Measurements from ENCODE around the gene USH2A. TPM values are rescaled to one million over a fixed set of nuclear protein-coding genes. Genes with fewer than 3 reads are reported as not detected.

USH2A gene
- total RNA-seq, 1 experiment from 2014 or later: not detected

DNA sequence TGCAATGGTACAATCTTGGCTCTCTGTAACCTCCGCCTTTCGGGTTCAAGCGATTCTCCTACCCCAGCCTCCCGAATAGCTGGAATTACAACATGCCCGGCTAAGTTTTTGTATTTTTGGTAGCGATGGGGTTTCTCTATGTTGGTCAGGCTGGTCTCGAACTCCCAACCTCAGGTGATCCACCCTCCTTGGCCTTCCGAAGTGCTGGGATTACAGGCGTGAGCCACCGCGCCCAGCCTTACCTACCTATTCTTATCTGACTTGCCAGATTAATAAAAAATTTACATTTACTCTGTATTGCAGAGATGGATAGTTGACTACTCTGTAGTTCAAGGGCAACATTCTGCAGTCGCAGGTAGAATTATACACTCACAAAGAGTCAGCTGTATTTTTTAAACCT, 496.6 kb downstream of the USH2A start:
- no peaks in the 10 kb centered on the region for H3K4me1 ChIP-seq (ENCODE audit: control insufficient read depth in 1 of 2, insufficient read depth in 2 of 2, low read length in 2 of 2)
- H4K20me1 ChIP-seq (ENCODE audit: insufficient read depth): no peaks in the 10 kb centered on the region
- no peak overlapping the region for H3K27ac ChIP-seq (ENCODE audit: low read depth, low read length)
- H2AFZ ChIP-seq (ENCODE audit: low read depth, low read length, poor library complexity, severe bottlenecking): no peak overlapping the region
- no peaks in the 10 kb centered on the region for H3K27me3 ChIP-seq (ENCODE audit: insufficient read depth, low read length)
- no peak overlapping the region for H3K4me2 ChIP-seq (ENCODE audit: low read length)
- ATAC-seq: no peak
- no peaks in the 10 kb centered on the region for H3K36me3 ChIP-seq (ENCODE audit: control insufficient read depth in 1 of 2, insufficient read depth in 2 of 2, low read length in 2 of 2)
- POLR2A ChIA-PET: no interaction called here
- no peak overlapping the region for H3K9ac ChIP-seq (ENCODE audit: low read length)
- TF ChIP-seq, protein P1, sequence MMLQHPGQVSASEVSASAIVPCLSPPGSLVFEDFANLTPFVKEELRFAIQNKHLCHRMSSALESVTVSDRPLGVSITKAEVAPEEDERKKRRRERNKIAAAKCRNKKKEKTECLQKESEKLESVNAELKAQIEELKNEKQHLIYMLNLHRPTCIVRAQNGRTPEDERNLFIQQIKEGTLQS (IDR thresholded peaks at IDR 0.05): no peak
- no peak for TF ChIP-seq ZNF274 (IDR thresholded peaks at IDR 0.05; ENCODE audit: low read depth, low read length)
- TF ChIP-seq YY1 (IDR thresholded peaks at IDR 0.05; ENCODE audit: extremely low read depth, insufficient replicate concordance, low read depth, low read length): no peak
- TF ChIP-seq SRF (IDR thresholded peaks at IDR 0.05; ENCODE audit: low read depth): no peak
- intact Hi-C loops (cut with micrococcal nuclease): no loop called here
- RAD21 ChIA-PET (ENCODE audit: low non-redundant PET in 1 of 2, low total read pairs in 2 of 2, uncharacterized antibody in 2 of 2, unreplicated experiment in 2 of 2): no interaction called here
- no peaks in the 10 kb centered on the region for H3K9me3 ChIP-seq (ENCODE audit: control insufficient read depth in 1 of 2, insufficient read depth in 1 of 2, low read depth in 1 of 2, low read length in 2 of 2)
- H3K9me2 ChIP-seq (ENCODE audit: insufficient read depth): no peaks in the 10 kb centered on the region
- CTCF ChIA-PET: no interaction called here
- H3K79me2 ChIP-seq (ENCODE audit: insufficient read depth, low read length): no peaks in the 10 kb centered on the region
- BruUV-seq (replicated peaks): no TSS peak
- no peak overlapping the region for H3K4me3 ChIP-seq (replicated peaks in 1 of 2; ENCODE audit: low read depth in 1 of 2, low read length in 2 of 2)
- DNase-seq (ENCODE audit: low read depth, low spot score): no peak

- intact Hi-C loops (cut with micrococcal nuclease): no loop called here
- no peak overlapping the region for H3K9ac ChIP-seq (ENCODE audit: low read length)
- H3K4me1 ChIP-seq (ENCODE audit: control insufficient read depth in 1 of 2, insufficient read depth in 2 of 2, low read length in 2 of 2): no peaks in the 10 kb centered on the region
- H3K79me2 ChIP-seq (ENCODE audit: insufficient read depth, low read length): no peaks in the 10 kb centered on the region
- no peaks in the 10 kb centered on the region for H3K27me3 ChIP-seq (ENCODE audit: insufficient read depth, low read length)
- DNase-seq (ENCODE audit: low read depth, low spot score) (no peak), ATAC-seq (peak; percentile 46)
- no TSS peak for BruUV-seq (replicated peaks)
- H3K27ac ChIP-seq (ENCODE audit: low read depth, low read length): no peak overlapping the region
- no peaks in the 10 kb centered on the region for H3K36me3 ChIP-seq (ENCODE audit: control insufficient read depth in 1 of 2, insufficient read depth in 2 of 2, low read length in 2 of 2)
- no peaks in the 10 kb centered on the region for H3K9me2 ChIP-seq (ENCODE audit: insufficient read depth)
- no peak for TF ChIP-seq EZH2phosphoT487 (IDR thresholded peaks at IDR 0.05; ENCODE audit: borderline replicate concordance)
- TF ChIP-seq POLR2A (IDR thresholded peaks at IDR 0.05; ENCODE audit: borderline replicate concordance, extremely low read depth, insufficient read depth, insufficient read length): no peak
- TF ChIP-seq SIN3A (IDR thresholded peaks at IDR 0.05; ENCODE audit: low read depth): no peak
- TF ChIP-seq FOSL1 (IDR thresholded peaks at IDR 0.05; ENCODE audit: low read depth): no peak
- TF ChIP-seq, protein P2, sequence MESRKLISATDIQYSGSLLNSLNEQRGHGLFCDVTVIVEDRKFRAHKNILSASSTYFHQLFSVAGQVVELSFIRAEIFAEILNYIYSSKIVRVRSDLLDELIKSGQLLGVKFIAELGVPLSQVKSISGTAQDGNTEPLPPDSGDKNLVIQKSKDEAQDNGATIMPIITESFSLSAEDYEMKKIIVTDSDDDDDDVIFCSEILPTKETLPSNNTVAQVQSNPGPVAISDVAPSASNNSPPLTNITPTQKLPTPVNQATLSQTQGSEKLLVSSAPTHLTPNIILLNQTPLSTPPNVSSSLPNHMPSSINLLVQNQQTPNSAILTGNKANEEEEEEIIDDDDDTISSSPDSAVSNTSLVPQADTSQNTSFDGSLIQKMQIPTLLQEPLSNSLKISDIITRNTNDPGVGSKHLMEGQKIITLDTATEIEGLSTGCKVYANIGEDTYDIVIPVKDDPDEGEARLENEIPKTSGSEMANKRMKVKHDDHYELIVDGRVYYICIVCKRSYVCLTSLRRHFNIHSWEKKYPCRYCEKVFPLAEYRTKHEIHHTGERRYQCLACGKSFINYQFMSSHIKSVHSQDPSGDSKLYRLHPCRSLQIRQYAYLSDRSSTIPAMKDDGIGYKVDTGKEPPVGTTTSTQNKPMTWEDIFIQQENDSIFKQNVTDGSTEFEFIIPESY (IDR thresholded peaks at IDR 0.05; ENCODE audit: extremely low read depth, insufficient replicate concordance, low read length): no peak
- TF ChIP-seq MAX (IDR thresholded peaks at IDR 0.05): no peak
- no peak for TF ChIP-seq CEBPB (IDR thresholded peaks at IDR 0.05; ENCODE audit: low read depth)
- no peak for TF ChIP-seq RAD21 (IDR thresholded peaks at IDR 0.05; ENCODE audit: low read depth)
- TF ChIP-seq TCF7L2 (IDR thresholded peaks at IDR 0.05; ENCODE audit: borderline replicate concordance, extremely low read depth, insufficient read depth, insufficient read length): no peak
- H3K4me2 ChIP-seq (ENCODE audit: low read length): no peak overlapping the region
- no peak overlapping the region for H3K4me3 ChIP-seq (replicated peaks in 1 of 2; ENCODE audit: low read depth in 1 of 2, low read length in 2 of 2)
- ChIA-PET RAD21 (ENCODE audit: low non-redundant PET in 1 of 2, low total read pairs in 2 of 2, uncharacterized antibody in 2 of 2, unreplicated experiment in 2 of 2) (no interaction called here), POLR2A (no interaction called here), CTCF (no interaction called here)
- no peaks in the 10 kb centered on the region for H3K9me3 ChIP-seq (ENCODE audit: control insufficient read depth in 1 of 2, insufficient read depth in 1 of 2, low read depth in 1 of 2, low read length in 2 of 2)
- no peaks in the 10 kb centered on the region for H4K20me1 ChIP-seq (ENCODE audit: insufficient read depth)
- H2AFZ ChIP-seq (ENCODE audit: low read depth, low read length, poor library complexity, severe bottlenecking): no peak overlapping the region
Observed at GRCh38 chr1:215923129-215923824, 500.0 kb downstream of the USH2A start.

Measured in HCT116 (cell line).